ENCODE results near the gene FAM217B. TPM values are rescaled to one million over a fixed set of nuclear protein-coding genes. Genes with fewer than 3 reads are reported as not detected.
"Not testable (repeated sequence)": the region's sequence is repeated elsewhere in the genome, so short reads cannot be mapped to it uniquely, and the experiment has no call there.

Gene FAM217B
- total RNA-seq, 1 donor, result 5.8 TPM

DNA sequence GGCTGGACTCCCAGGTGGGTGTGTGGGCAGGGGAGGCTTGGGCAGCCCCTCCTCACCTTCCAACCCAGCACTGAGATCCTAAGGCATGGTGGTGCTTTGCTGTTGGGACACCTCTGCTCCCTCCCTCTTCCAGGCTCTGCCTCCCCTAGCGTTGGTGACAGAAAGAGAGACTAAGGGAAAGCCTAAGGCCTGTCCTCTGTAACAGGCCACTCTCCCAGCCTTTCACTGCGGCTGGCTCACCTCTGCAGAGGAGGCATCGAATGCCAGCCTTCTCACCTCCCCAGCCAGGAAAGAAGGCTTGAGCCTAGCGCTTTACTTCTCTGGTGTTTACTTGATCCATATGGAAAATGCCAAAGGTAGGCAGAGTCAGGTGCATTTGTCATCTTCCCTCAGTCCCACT, 14.5 kb downstream of the FAM217B start:
- TF ChIP-seq, protein P1, sequence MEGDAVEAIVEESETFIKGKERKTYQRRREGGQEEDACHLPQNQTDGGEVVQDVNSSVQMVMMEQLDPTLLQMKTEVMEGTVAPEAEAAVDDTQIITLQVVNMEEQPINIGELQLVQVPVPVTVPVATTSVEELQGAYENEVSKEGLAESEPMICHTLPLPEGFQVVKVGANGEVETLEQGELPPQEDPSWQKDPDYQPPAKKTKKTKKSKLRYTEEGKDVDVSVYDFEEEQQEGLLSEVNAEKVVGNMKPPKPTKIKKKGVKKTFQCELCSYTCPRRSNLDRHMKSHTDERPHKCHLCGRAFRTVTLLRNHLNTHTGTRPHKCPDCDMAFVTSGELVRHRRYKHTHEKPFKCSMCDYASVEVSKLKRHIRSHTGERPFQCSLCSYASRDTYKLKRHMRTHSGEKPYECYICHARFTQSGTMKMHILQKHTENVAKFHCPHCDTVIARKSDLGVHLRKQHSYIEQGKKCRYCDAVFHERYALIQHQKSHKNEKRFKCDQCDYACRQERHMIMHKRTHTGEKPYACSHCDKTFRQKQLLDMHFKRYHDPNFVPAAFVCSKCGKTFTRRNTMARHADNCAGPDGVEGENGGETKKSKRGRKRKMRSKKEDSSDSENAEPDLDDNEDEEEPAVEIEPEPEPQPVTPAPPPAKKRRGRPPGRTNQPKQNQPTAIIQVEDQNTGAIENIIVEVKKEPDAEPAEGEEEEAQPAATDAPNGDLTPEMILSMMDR (IDR thresholded peaks at IDR 0.05; ENCODE audit: insufficient read depth, low read length), result no peak
- H3K4me3 ChIP-seq (ENCODE audit: low read depth, low read length), result no peak overlapping the region
- DNase-seq (ENCODE audit: low read depth), result no peak

DNA sequence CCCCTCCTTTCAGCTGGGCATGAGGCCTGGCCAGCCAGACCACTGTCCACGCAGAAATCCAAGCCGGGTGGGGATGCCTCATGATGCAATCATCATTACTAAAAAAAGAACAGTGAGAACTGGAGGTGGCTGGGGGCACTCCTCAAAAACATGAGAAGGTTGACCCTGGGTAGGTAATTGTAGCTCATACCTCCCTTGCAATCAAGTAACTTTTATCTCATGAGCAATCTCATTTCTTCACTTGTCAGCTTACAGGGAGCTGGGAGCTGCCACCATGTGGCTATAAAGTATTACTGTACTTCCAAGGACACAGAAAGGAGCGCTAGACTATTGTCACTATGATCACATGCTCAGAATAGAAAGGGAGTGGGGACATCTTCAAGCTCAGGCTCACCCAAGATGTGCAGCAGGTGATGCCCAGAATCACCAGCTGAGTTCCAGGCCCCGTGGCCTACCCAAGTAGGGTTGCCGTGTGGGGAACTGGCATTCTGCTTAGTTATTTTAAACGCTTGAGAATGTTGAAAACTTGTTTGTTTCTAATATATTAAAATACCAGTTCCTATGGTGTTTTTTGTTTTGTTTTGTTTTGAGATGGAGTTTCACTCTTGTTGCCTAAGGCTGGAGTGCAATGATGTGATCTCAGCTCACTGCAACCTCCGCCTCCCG, 15.1 kb downstream of the FAM217B start:
- no peak for DNase-seq (ENCODE audit: low read depth)
- TF ChIP-seq, protein P1 (IDR thresholded peaks at IDR 0.05; ENCODE audit: insufficient read depth, low read length), result no peak

DNA sequence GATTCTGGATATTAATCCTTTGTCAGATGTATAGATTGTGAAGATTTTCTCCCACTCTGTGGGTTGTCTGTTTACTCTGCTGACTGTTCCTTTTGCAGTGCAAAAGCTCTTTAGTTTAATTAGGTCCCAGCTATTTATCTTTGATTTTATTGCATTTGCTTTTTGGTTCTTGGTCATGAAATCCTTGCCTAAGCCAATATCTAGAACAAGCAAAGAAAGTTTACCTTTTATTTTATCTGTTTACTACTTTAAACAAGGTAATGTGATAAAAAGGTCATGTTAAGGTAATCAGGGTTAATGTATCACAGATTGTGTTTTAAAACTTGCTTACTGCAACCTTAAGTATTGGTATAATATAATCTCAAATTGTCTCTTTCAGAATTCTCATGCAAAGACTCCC, 17.4 kb downstream of the FAM217B start:
- not testable (repeated sequence) for H3K4me3 ChIP-seq (ENCODE audit: low read depth, low read length); DNase-seq (ENCODE audit: low read depth)

More for the DNA sequence above, 15.1 kb downstream of the FAM217B start:
- H3K4me3 ChIP-seq (ENCODE audit: low read depth, low read length), result no peak overlapping the region

DNA sequence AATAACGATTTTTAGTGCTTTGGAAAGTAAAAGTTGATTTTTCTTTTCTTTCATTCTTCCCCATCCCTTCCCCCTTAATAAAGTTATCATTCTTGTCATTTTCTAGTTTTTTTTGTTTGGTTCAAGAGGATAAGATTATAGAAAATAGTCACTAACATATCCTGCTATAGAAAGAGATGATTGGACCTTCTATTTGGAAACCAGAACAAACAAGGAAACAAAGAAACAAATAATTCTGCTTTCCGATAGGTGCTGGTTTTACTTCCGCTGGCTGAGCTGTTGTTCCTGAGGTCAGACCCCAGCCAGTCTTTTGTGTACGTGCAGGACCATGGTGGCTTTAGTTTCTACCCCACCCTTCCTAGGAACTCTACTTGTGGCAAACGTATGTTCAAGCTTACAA, 17.9 kb downstream of the FAM217B start, which contains the start of gene CDH26:
Gene CDH26 (plus strand): TSS at position 301 of the 400 bp plus-strand sequence. CDS start 304 bp downstream, outside the sequence.
- no peak within 1 kb of the TSS for H3K4me3 ChIP-seq (ENCODE audit: low read depth, low read length)
- DNase-seq (ENCODE audit: low read depth), result no peak
- TF ChIP-seq, protein P1 (IDR thresholded peaks at IDR 0.05; ENCODE audit: insufficient read depth, low read length), result no peak

DNA sequence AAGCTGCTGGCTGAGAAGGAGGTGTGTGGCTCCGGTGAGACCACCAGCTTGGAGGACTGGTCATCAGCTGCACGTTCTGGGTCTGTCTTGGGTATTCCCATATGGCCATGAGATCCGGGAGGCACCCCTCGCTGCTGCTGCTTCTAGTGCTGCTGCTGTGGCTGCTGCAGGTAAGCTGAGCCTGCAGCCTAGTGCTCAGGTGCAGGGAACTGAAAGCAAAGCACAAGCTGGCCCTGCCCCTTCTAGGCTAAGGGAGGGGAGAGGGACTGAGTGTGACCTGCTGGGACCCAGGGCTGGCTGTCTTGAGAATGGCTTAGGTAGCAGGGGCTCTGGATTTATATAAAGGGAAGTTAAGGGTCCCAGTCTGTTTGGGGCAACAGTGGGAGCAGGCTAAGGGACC, 18.4 kb downstream of the FAM217B start:
- TF ChIP-seq, protein P1 (IDR thresholded peaks at IDR 0.05; ENCODE audit: insufficient read depth, low read length), result no peak
- no peak overlapping the region for H3K4me3 ChIP-seq (ENCODE audit: low read depth, low read length)

DNA sequence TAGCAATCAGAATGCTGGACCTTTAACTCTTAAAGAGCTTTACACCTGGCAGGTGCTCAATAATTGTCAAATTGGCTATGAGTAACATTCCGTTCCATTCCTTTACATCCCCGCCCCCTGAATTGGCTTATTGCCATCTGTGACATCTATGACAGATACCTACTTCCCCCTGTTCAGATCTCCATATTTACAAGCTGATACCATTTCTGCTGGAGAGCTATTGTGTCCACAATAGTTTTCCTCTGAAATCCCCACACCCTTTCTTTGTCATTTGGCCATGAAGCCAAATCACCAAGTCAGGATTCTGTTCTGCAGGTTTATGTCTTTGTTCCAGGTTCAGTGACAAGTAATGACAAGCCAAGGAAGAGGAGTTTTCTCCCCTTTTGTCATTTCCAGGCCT, 21.2 kb downstream of the FAM217B start:
- H3K4me3 ChIP-seq (ENCODE audit: low read depth, low read length), result no peak overlapping the region
- no peak for DNase-seq (ENCODE audit: low read depth)
- TF ChIP-seq, protein P1 (IDR thresholded peaks at IDR 0.05; ENCODE audit: insufficient read depth, low read length), result no peak

More for the DNA sequence above, 18.4 kb downstream of the FAM217B start:
- DNase-seq (ENCODE audit: low read depth), result no peak

DNA sequence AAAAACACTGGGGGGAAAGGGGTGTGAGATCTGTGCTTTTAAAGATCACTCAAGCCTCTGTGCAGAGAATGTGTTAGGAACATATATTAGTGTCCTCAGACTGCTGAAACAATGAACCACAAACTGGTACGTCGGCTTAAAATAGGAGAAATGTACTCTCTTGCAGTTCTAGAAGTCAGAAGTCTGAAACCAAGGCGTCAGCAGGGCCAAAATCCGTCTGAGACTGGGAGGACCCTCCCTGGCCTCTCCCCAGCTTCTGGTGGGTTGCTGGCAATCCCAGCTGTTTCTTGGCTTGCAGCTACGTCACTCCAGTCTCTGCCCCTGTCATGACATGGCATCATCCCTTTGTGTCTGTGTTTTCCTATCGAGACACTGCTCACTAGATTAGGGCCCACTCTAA, 22.0 kb downstream of the FAM217B start:
- H3K4me3 ChIP-seq (ENCODE audit: low read depth, low read length), result no peak overlapping the region
- TF ChIP-seq, protein P1 (IDR thresholded peaks at IDR 0.05; ENCODE audit: insufficient read depth, low read length), result no peak
- no peak for DNase-seq (ENCODE audit: low read depth)

Data from fibroblast of the aortic adventitia (primary cell).